ENCODE results near the gene MMP24.

- TF ChIP-seq CTCF (IDR thresholded peaks at IDR 0.05) (no peak), POLR2A (IDR thresholded peaks at IDR 0.05) (no peak), POLR2AphosphoS5 (IDR thresholded peaks at IDR 0.05) (no peak)
These were observed 44.8 kb upstream of the MMP24 start for GRCh38 chr20:35181731-35182130.

Measured in prostate gland (tissue), 2 donors.